ENCODE data around the gene SPPL2B. TPM values are rescaled to one million over a fixed set of nuclear protein-coding genes. Genes with fewer than 3 reads are reported as not detected.
"Not testable (repeated sequence)": the region's sequence is repeated elsewhere in the genome, so short reads cannot be mapped to it uniquely, and the experiment has no call there.

SPPL2B gene
- total RNA-seq, 2 donors from 2014 or later, result 22.9 to 33.7 TPM

DNA sequence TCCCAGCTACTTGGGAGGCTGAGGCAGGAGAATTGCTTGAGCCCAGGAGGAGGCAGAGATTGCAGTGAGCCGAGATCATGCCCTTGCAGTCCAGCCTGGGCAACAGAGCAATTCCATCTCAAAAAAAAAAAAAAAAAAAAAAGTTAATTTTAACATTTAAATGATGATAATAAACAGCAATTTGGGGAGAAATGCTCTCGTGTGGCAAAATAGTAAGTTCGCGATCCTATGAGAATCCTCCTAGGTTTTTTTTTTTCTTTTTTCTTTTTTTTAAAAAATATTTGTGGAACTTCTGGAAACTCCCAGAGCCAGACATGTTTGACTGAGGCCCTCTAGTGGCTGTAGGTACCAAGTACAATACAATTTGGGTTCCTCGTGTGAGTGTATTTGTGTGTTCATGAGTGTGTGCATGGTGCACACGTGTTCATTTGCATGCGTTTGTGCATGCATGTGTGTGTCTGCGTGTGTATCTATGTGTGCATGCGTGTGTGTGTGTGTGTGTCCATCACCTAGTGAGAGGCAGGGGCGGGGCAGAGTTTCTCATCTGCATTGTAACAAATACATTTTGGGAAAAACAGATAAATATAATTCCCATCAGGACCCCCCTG, 62.7 kb downstream of the SPPL2B start:
- intact Hi-C loops (cut with DNase I), result no loop called here
- DNase-seq (no peak), ATAC-seq (peak; percentile 47 to 66)

DNA sequence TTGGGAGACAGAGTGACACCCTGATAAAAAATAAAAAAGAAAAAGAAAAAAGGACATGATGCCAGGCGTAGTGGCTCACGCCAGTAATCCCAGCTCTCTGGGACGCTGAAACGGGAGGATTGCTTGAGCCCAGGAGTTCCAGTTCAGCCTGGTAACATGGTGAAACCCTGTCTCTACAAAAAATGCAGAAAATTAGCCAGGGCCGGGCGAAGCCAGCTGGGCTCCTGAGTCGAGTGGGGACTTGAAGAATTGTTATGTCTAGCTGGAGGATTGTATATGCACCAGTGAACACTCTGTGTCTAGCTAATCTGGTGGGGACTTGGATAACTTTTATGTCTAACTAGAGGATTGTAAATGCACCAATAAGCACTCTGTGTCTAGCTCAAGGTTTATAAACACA, 63.9 kb downstream of the SPPL2B start:
- ATAC-seq (no peak), DNase-seq (no peak)
- intact Hi-C loops (cut with DNase I), result no loop called here

DNA sequence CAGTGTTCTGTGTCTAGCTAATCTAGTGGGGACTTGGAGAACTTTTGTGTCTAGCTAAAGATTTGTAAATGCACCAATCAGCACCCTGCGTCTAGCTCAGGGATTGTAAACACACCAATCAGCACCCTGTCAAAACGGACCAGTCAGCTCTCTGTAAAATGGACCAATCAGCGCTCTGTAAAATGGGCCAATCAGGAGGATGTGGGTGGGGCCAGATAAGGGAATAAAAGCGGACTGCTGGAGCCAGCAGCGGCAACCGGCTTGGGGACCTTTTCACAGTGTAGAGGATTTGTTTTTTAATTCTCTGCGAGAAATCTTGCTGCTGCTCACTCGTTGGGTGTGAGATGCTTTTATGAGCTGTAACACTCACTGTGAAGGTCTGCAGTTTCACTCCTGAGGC, 64.4 kb downstream of the SPPL2B start:
- intact Hi-C loops (cut with DNase I); ATAC-seq; DNase-seq: not testable (repeated sequence)

DNA sequence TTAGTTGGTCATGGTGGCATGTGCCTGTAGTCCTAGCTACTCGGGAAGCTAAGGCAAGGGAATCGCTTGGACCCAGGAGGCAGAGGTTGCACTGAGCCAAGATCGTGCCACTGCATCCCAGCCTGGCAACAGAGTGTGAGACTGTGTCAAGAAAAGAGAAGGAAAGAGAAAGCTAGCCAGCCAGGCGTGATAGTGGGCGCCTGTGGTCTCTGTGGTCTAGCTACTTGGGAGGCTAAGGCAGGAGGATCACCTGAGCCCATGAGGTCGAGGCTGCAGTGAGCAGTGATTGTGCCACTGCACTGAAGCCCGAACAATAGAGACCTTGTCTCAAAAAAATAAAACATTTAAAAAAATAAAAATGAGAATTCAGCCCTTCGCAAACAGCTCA, 65.6 kb downstream of the SPPL2B start:
- DNase-seq (no peak), ATAC-seq (no peak)
- intact Hi-C loops (cut with DNase I), result no loop called here

DNA sequence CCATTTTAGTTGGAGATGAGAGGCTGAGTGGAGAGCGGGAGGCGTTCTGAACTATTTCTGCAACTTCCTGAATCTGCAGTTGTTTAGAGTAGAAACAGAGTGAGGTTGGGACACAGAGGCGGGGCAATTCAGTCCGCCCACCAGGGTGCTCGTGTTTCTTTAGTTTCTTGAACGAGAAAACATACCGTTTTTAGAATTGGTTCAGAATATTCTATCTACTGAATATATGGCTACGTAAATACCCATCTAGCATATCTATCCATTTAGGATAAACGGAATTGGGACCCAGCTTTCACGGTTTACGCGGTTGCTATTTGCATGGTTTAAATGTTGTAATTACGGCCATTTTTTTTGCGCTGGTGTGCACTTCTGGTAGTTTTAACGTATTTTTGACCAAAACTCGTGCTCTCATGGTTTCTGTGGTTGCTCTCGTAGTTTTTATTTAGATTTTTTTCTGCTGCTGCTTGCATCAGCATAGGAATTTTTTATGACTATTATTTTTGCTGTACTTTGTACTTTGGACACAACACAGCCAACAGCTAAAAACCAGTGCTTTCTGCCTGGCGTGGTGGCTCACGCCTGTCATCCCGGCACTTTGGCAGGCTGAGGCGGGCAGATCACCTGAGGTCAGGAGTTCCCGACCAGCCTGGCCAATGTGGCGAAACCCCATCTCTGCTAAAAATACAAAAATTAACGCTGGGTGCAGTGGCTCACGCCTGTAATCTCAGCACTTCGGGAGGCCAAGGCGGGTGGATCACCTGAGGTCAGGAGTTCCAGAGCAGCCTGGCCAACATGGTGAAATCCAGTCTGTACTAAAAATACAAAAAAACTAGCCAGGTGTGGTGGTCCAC, 66.2 kb downstream of the SPPL2B start:
- ATAC-seq (no peak), DNase-seq (no peak)
- intact Hi-C loops (cut with DNase I), result no loop called here

DNA sequence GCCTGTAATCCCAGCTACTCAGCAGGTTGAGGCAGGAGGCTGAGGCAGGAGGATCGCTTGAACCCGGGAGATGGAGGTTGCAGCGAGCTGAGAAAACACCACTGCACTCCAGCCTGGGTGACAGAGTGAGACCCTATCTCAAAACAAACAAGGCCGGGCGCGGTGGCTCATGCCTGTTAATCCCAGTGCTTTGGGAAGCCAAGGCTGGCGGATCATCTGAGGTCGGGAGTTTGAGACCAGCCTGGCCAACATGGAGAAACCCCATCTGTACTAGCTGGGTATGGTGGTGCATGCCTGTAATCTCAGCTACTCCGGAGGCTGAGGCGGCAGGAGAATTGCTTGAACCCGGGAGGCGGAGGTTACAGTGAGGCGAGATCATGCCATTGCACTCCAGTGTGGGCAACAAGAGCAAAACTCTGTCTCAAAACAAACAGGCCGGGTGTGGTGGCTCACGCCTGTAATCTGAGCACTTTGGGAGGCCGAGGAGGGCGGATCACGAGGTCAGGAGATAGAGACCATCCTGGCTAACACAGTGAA, 66.9 kb downstream of the SPPL2B start:
- ATAC-seq; DNase-seq; intact Hi-C loops (cut with DNase I): not testable (repeated sequence)

DNA sequence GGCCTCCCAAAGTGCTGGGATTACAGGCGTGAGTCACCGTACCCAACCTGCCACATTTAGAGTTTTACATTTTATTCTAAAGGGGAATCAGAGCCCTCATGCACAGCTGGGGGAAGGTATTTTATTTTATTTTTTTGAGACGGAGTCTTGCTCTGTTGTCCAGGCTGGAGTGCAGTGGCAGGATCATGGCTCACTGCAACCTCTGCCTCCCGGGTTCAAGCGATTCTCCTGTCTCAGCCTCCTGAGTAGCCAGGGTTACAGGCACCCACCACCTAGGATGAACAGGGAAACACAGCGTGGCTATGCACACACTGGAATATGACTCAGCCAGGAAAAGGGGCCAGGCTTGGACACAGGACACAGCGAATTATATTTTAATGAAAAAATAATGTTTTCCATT, 68.7 kb downstream of the SPPL2B start:
- ATAC-seq, result not testable (repeated sequence)

DNA sequence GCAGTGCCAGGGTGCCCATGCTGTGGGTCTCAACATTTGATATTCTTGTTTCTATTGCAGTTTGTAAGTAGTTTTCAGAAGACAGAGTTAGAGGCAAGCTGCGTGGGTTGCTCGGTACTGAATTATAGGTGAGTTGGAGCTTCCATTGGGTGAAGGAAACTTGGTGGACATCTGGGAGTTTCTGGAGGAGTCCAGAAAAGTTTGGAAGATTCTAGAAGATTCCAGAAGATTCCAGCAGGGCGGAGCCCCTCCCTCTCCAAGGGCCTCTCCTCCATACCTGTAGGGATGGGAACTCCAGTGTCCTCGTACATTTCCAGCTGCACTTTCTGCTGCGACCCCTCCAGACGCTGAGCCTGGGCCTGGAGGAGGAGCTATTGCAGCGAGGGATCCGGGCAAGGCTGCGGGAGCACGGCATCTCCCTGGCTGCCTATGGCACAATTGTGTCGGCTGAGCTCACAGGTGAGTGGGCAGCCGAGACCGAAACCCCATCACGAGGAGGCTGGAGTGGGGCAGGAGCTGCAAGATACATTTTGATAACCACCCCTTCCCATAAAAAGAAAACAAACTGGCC, 70.3 kb downstream of the SPPL2B start:
- DNase-seq, result no peak
- ATAC-seq, result no peak
- intact Hi-C loops (cut with DNase I), result no loop called here

More for the DNA sequence above, 68.7 kb downstream of the SPPL2B start:
- DNase-seq; intact Hi-C loops (cut with DNase I): not testable (repeated sequence)

DNA sequence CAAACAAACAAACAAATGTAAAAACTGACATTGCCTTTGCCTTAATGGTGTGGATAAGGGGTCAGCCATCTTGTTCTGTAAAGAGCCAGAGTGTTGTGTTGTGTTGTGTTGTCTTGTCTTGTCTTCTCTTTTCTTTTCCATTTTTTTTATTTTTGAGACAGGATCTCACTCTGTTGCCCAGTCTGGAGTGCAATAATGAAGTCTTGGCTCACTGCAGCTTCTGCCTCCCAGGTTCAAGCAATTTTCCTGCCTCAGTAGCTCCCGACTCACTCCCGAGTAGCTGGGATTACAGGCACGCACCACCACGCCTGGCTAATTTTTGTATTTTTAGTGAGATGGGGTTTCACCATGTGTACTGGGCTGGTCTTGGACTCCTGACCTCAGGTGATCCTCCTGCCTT, 71.1 kb downstream of the SPPL2B start:
- intact Hi-C loops (cut with DNase I), result no loop called here
- no peak for DNase-seq
- ATAC-seq, result no peak

Other genes starting within 250 kb of the SPPL2B start
- 10 to 100 TPM; 24.9 to 28.6 TPM for gene MOB3A, start 232.4 kb upstream of the SPPL2B start, total RNA-seq
- 1 to 10 TPM in 1 of 2 donors, under 1 TPM in 1; 0.89 to 2.3 TPM for gene IZUMO4, start 231.8 kb upstream of the SPPL2B start, total RNA-seq
- 100 to 1,000 TPM in 1 of 2 donors, 10 to 100 TPM in 1; 80.6 to 128 TPM for gene AP3D1, start 177.1 kb upstream of the SPPL2B start, total RNA-seq
- 10 to 100 TPM in 1 of 2 donors, 1 to 10 TPM in 1; 9.8 to 16.2 TPM for gene DOT1L, start 164.8 kb upstream of the SPPL2B start, total RNA-seq
- gene PLEKHJ1, start 92.4 kb upstream of the SPPL2B start, total RNA-seq, result 10 to 100 TPM; 45.2 to 45.7 TPM
- 10 to 100 TPM; 28.8 to 34.4 TPM for gene SF3A2, start 91.9 kb upstream of the SPPL2B start, total RNA-seq
- 1 to 10 TPM in 1 of 2 donors, under 1 TPM in 1; 0.80 to 1.6 TPM for gene AMH, start 79.4 kb upstream of the SPPL2B start, total RNA-seq
- gene JSRP1, start 72.3 kb upstream of the SPPL2B start, total RNA-seq, result under 1 TPM in 1 of 2 donors, not detected in 1; 0.27 TPM
- gene PEAK3, start 46.5 kb upstream of the SPPL2B start, total RNA-seq, result 1 to 10 TPM; 1.0 to 2.3 TPM
- not detected for gene LINGO3, start 20.5 kb upstream of the SPPL2B start, total RNA-seq
- gene LSM7, start 98 bp upstream of the SPPL2B start, total RNA-seq, result 10 to 100 TPM; 43.6 to 47.7 TPM
- not detected for gene TMPRSS9, start 31.6 kb downstream of the SPPL2B start, total RNA-seq
- 10 to 100 TPM; 76.8 to 78.7 TPM for gene TIMM13, start 98.9 kb downstream of the SPPL2B start, total RNA-seq
- gene LMNB2, start 128.3 kb downstream of the SPPL2B start, total RNA-seq, result 10 to 100 TPM; 19.5 to 20.6 TPM
- gene GADD45B, start 147.4 kb downstream of the SPPL2B start, total RNA-seq, result 100 to 1,000 TPM in 1 of 2 donors, 10 to 100 TPM in 1; 64.0 to 189 TPM